Stomach (tissue), 19 donors: Measurements from ENCODE around the gene KRT17. TPM values are rescaled to one million over a fixed set of nuclear protein-coding genes. Genes with fewer than 3 reads are reported as not detected.

ENCODE experiments used
- DNase-seq, 2 donors: peaks; one replicate each; pipeline versions ENCODE4 v3.0.0 to v3.0.0-alpha.2; 2013 to 2019
- H3K27ac ChIP-seq, 5 donors: fragments of 200-600 bp in 4 of 5; sonication (generic) in 4 of 5; one replicate each; pipeline ENCODE4 v1.5.1; 2013 to 2019; ENCODE audit warnings: mild to moderate bottlenecking in 1 of 5, moderate library complexity in 1 of 5
- H3K27me3 ChIP-seq, 3 donors: fragments of 200-600 bp; sonication (generic); one replicate each; pipeline ENCODE4 v1.5.1; 2017 to 2019; ENCODE audit warnings: mixed run types in 1 of 3
- H3K36me3 ChIP-seq, 4 donors: fragments of 200-600 bp; sonication (generic); 1 replicate in 3 of 4; 2 replicates in 1 of 4; pipeline ENCODE4 v1.5.1; 2016 to 2019
- H3K4me1 ChIP-seq, 4 donors: fragments of 200-600 bp; sonication (generic); one replicate each; pipeline ENCODE4 v1.5.1; 2016 to 2019
- H3K4me3 ChIP-seq, 4 donors: fragments of 200-600 bp; sonication (generic) in 3 of 4; one replicate each; pipeline ENCODE4 v1.5.1; 2016 to 2019; ENCODE audit warnings: mild to moderate bottlenecking in 1 of 4
- H3K9me3 ChIP-seq, 4 donors: fragments of 200-600 bp; sonication (generic); one replicate each; pipeline ENCODE4 v1.5.1; 2016 to 2019
- CTCF ChIP-seq, 7 experiments: fragments of 450-650 bp in 4 of 7; fragments of 200-600 bp in 3 of 7; sonication (generic) in 3 of 7; IDR thresholded peaks; one replicate each; pipeline ENCODE4 v1.5.1; 2016 to 2019; ENCODE audit warnings: antibody characterized with exemption in 7 of 7, control low read depth in 2 of 7, mild to moderate bottlenecking in 1 of 7
- EP300 ChIP-seq: sonication (generic); formaldehyde crosslinking; IDR thresholded peaks from one replicate; pipeline ENCODE4 v1.6.1; 2017; ENCODE audit warnings: antibody characterized with exemption
- POLR2A ChIP-seq, 4 donors: fragments of 450-650 bp; IDR thresholded peaks; one replicate each; pipeline ENCODE4 v1.6.1; 2016; ENCODE audit warnings: antibody characterized with exemption in 4 of 4, control low read depth in 2 of 4, mild to moderate bottlenecking in 1 of 4, moderate library complexity in 1 of 4
- POLR2AphosphoS5 ChIP-seq, 3 donors: sonication (generic); formaldehyde crosslinking; IDR thresholded peaks; one replicate each; pipeline ENCODE4 v1.6.1; 2016; ENCODE audit warnings: antibody characterized with exemption in 3 of 3
- WGBS, 5 donors: extraction: QIAGEN DNeasy Blood & Tissue Kit in 3 of 5; methylation state at CpG; one replicate each; pipeline versions ENCODE4 v1.1.5 to v1.1.7; 2013 to 2018; 5-methylcytosine and 5-hydroxymethylcytosine counted together
- intact Hi-C: fragments of 100-400 bp; cut with DNase I; formaldehyde crosslinking; loops from one replicate; pipeline ENCODE4 v1.15.1; 2023; ENCODE audit warnings: low total_unique reads
- long read RNA-seq, 10 donors: transcript quantifications; one replicate each; lab custom pipeline, GENCODE V29; 2026
- polyA plus RNA-seq, 3 donors: library from polyadenylated mRNA; stranded (reverse); fragments of 200-250 nt; gene quantifications; one replicate each; pipeline ENCODE4 v1.2.3, GENCODE V29; 2013
- total RNA-seq, 5 donors: library from RNA; depleted of rRNA; stranded (reverse); fragments of >200 nt; gene quantifications; one replicate each; pipeline versions ENCODE4 v1.1.0 to v1.2.3, GENCODE V29; 2014 to 2016
- donor health status: healthy with polysubstance abuse.
- donor health status: Bipolar disorder and iron deficiency.
- donor health status: healthy.

KRT17 gene
- total RNA-seq (10 to 100 TPM in 2 of 5 donors, 1 to 10 TPM in 2, not detected in 1; 1.6 to 13.6 (median 8.1) TPM), polyA plus RNA-seq (10 to 100 TPM in 1 of 3 donors, 1 to 10 TPM in 2; 2.0 to 14.2 (median 6.0) TPM)
- long read RNA-seq, donor 1, transcript KRT17-209 (8 exons, 1,651 nt): major isoform, 7 of 7 reads
- long read RNA-seq, donor 1, partial matches to known transcripts: 0 of 7 reads
- long read RNA-seq, donor 1, other reads (novel, unspliced or antisense): 0 of 7 reads
- long read RNA-seq, donor 2, partial matches to known transcripts: 0 of 3 reads
- long read RNA-seq, donor 2, other reads (novel, unspliced or antisense): 0 of 3 reads
- long read RNA-seq, donor 3: 0 reads
- long read RNA-seq, donor 4, partial matches to known transcripts: 0 of 2 reads
- long read RNA-seq, donor 4, other reads (novel, unspliced or antisense): 0 of 2 reads
- long read RNA-seq, donor 5: 0 reads
- long read RNA-seq, donor 6, partial matches to known transcripts: 0 of 2 reads
- long read RNA-seq, donor 6, other reads (novel, unspliced or antisense): 0 of 2 reads
- long read RNA-seq, donor 7, partial matches to known transcripts: 0 of 3 reads
- long read RNA-seq, donor 7, other reads (novel, unspliced or antisense): 0 of 3 reads
- long read RNA-seq, donor 8: 0 reads
- long read RNA-seq, donor 9: 0 reads
- long read RNA-seq, donor 10: 0 reads

DNA sequence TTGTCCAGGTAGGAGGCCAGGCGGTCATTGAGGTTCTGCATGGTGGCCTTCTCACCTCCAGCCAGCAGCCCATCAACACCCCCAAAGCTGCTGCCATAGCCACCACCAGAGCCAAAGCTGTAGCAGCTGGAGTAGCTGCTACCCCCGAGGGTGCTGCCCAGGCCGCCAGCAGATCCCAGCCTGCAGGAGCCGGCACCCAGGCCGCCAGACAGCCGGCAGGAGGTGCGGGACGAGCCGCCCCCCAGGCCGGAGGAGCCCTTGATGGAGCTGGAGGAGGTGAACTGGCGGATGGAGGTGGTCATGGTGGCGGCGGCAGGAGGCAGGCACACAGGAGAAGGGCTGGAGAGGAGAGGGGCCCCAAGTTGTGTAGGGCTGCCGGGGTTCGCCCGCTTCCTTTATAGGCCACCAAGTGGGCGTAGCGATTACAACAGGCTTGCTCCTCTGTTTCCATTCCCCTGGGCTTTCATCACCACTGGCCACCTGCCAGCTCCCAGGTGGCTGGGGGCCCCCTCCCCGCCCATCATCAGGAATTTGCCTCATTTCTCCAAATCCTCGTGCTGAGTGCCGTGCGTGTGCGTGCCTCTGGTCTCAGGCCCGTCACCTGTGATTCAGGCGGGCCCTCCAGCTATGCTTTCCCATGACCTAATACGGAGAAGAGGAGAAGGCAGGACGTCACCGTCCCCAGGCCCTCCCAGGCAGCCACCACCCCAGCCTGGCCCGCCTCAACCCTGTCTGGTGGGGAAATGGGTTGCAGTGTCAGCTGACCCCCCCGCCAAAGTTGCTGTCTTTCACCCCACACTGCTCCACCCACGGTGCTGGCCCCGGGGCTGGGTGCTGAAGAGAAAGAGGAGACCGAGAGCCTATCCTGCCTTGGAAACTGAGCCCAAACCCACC lies at the start of gene KRT17:
TSS of gene KRT17 (minus strand) at position 368 of the 894 bp plus-strand sequence. CDS start at position 302, 66 bp downstream.
- peak in 1 of 2 donors; percentile 78 for DNase-seq
- H3K4me1 ChIP-seq: no peaks in the 10 kb centered on the region
- H3K27me3 ChIP-seq: peaks cover 0 to 24% (median 2%) of the 10 kb centered on the region in 3 donors
- H3K9me3 ChIP-seq: no peaks in the 10 kb centered on the region
- intact Hi-C loops: no loop called here
- no peak within 1 kb of the TSS for H3K4me3 ChIP-seq
- no peak within 1 kb of the TSS for H3K27ac ChIP-seq
- H3K36me3 ChIP-seq: no peaks in the 10 kb centered on the region
- TF ChIP-seq EP300 (no peak), POLR2A (IDR thresholded peaks at IDR 0.05) (no peak), POLR2AphosphoS5 (IDR thresholded peaks at IDR 0.05) (no peak), CTCF (IDR thresholded peaks at IDR 0.05) (no peak)
- 58 to 74% (median 65%) methylated on average over 27 to 32 of the region's 33 CpGs for WGBS, 5 donors

DNA sequence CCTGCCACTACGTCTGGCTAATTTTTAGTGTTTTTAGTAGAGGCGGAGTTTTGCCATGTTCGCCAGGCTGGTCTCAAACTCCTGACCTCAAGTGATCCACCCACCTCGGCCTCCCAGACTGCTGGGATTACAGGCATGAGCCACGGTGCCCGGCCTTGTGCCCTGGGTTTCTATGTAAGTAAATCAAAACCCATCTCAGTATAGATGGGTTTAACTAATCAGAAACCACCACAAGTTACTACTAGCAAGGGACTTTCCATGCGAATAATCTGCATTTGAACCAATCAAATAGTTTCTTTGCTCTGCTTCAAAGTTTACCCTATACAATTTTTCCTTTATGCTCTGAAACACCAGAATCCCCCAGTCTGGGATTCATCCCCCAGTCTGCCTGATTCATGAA lies 47.8 kb upstream of the KRT17 start:
- no peak for DNase-seq
- 80 to 94% (median 89%) methylated on average over 7 of the region's 7 CpGs for WGBS, 5 donors
- TF ChIP-seq EP300 (no peak), POLR2A (IDR thresholded peaks at IDR 0.05) (no peak), CTCF (IDR thresholded peaks at IDR 0.05) (no peak), POLR2AphosphoS5 (IDR thresholded peaks at IDR 0.05) (no peak)
- intact Hi-C loops: no loop called here
- Histone ChIP-seq H3K27me3 (no peaks in the 10 kb centered on the region), H3K4me1 (peaks cover 13 to 26% (median 18%) of the 10 kb centered on the region in 4 donors), H3K9me3 (no peaks in the 10 kb centered on the region), H3K36me3 (no peaks in the 10 kb centered on the region), H3K27ac (no peak overlapping the region), H3K4me3 (no peak overlapping the region)

DNA sequence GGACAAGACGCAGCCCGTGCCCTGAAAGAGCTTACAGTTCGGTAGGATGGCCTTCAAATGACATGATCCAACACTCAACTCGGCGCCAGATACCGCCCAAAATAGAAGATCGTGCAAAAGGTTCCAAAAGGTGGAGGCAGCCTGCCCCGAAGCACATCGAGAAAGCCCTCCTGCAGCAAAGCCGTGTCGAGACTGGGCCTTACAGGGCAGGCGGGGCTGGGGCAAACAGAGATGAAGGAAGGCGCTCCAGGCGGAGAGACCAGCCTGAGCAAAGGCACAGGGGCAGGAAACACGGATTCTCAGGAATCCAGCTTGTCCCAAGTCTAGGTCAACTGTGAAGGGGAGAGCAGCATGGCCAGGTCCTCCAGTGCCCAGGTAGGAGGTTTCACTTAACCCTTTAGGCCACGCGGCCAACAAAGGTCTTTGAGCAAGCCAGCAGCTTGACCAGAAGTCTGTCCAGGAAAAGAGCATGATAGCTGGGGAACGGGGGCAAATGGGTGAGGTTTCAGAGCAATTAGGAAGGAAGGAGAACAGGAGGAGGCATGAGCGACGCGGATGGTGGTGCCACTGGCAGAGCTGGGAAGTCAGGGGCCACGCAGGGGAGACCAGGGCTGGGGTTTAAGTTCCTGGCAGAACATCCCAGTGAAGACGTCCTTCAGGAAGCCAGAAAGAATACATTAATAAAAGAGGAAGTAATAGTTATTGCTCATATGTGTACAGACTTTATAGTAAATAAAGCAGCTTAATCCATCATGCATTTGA lies 43.1 kb upstream of the KRT17 start:
- DNase-seq: peak in 1 of 2 donors; percentile 30
- Histone ChIP-seq H3K4me1 (peaks cover 22 to 38% (median 25%) of the 10 kb centered on the region in 4 donors), H3K27ac (peak overlapping the region in 4 of 5 donors; percentile 78 to 88 (median 86)), H3K4me3 (peak overlapping the region in 3 of 4 donors; percentile 50 to 54 (median 52)), H3K9me3 (no peaks in the 10 kb centered on the region), H3K36me3 (no peaks in the 10 kb centered on the region), H3K27me3 (no peaks in the 10 kb centered on the region)
- WGBS, 5 donors: 47 to 52% (median 50%) methylated on average over 23 of the region's 23 CpGs
- no peak for TF ChIP-seq EP300
- peak in 1 of 7 experiments; percentile 44 for TF ChIP-seq CTCF (IDR thresholded peaks at IDR 0.05)
- intact Hi-C loops: loop anchor here (10.0 kb wide), 1 partner anchor 863 kb away; no protein-coding TSS in a partner anchor
